Sigmoid colon (tissue), 4 donors: ENCODE measurements around the gene NOS1AP.

Source experiments
- CTCF ChIP-seq, 4 experiments: fragments of 450-650 bp in 3 of 4; fragments of 200-600 bp in 1 of 4; IDR thresholded peaks; one replicate each; pipeline ENCODE4 v1.5.1; 2016 to 2019; ENCODE audit warnings: antibody characterized with exemption in 4 of 4, mild to moderate bottlenecking in 3 of 4, moderate library complexity in 2 of 4
- POLR2AphosphoS5 ChIP-seq, 4 donors: sonication (generic); formaldehyde crosslinking; IDR thresholded peaks; one replicate each; pipeline ENCODE4 v1.6.1; 2017; ENCODE audit warnings: antibody characterized with exemption in 4 of 4

DNA sequence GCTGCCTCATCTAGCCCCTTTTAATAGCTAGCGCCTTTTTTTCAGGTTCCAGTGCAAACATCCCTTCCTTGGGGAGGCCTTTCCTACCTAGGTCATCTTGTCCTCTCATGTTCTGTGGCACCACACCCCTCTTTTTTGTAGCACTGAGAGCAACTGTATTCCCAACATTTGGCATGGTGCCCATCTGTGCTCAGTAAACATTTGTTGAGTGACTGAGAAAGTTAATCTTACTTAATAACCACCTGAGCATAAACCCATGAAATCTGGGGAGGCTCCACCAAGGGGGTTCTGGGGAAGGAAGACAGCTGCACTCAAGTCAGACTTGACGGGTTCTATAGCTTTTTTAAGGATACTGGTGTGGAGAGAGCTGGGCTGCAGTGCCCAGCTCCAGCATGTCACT, 90.0 kb downstream of the NOS1AP start:
- TF ChIP-seq CTCF (IDR thresholded peaks at IDR 0.05) (no peak), POLR2AphosphoS5 (IDR thresholded peaks at IDR 0.05) (no peak)
